Brain microvascular endothelial cell (primary cell): ENCODE results near the gene RPL27A.

Source experiments
- DNase-seq: peaks from one replicate; pipeline ENCODE4 v3.0.0-alpha.2; 2020
- H3K27ac ChIP-seq: fragments of 250-450 bp; sonication (Bioruptor Pico); 2 replicates; pipeline ENCODE4 v1.5.1; 2020; ENCODE audit warnings: mild to moderate bottlenecking, moderate library complexity
- H3K27me3 ChIP-seq: fragments of 250-450 bp; sonication (Bioruptor Pico); replicated peaks from 2 replicates; pipeline ENCODE4 v1.5.1; 2020; ENCODE audit warnings: mild to moderate bottlenecking
- H3K36me3 ChIP-seq: fragments of 250-450 bp; sonication (Bioruptor Pico); replicated peaks from 2 replicates; pipeline ENCODE4 v1.5.1; 2020; ENCODE audit warnings: mild to moderate bottlenecking
- H3K4me3 ChIP-seq: 2 replicates; pipeline ENCODE4 v1.5.1; 2011; ENCODE audit warnings: low read depth, mild to moderate bottlenecking, control low read depth, low read length, moderate library complexity
- CTCF ChIP-seq: IDR thresholded peaks from 2 replicates; pipeline ENCODE4 v1.5.1; 2011; ENCODE audit warnings: low read depth, mild to moderate bottlenecking, moderate library complexity, low read length, control low read depth, inconsistent platforms; ENCODE audit errors: missing control alignments
- in situ Hi-C: cut with HindIII; loops from 2 replicates; pipeline ENCODE4 v1.10.0; 2017; ENCODE audit warnings: low sequenced_read_pairs, low pct_ligation_motif_present

Gene RPL27A

GRCh38 chr11:8682303-8683114 lies at the start of gene RPL27A, which contains the start of gene TRIM66:
Gene RPL27A (plus strand): TSS chr11:8682792. CDS start chr11:8682814, 22 bp downstream.
Gene TRIM66 (minus strand): TSS chr11:8682665. CDS start chr11:8672274, 10,391 bp downstream.
- no peaks in the 10 kb centered on the region for H3K27me3 ChIP-seq
- TF ChIP-seq CTCF: peak; percentile 39
- H3K27ac ChIP-seq: peak within 1 kb of the TSS; percentile 93
- H3K36me3 ChIP-seq: peaks cover 41% of the 10 kb centered on the region
- H3K4me3 ChIP-seq: peak within 1 kb of the TSS; percentile 96
- DNase-seq: peak; percentile 97
- in situ Hi-C loops: no loop called here

- no peak for TF ChIP-seq CTCF
- Histone ChIP-seq H3K27me3 (no peaks in the 10 kb centered on the region), H3K36me3 (no peaks in the 10 kb centered on the region), H3K4me3 (no peak overlapping the region), H3K27ac (no peak overlapping the region)
- in situ Hi-C loops: no loop called here
- DNase-seq: no peak
Measured at GRCh38 chr11:8634498-8634897, 48.1 kb upstream of the RPL27A start.

GRCh38 chr11:8636127-8636526 lies 46.5 kb upstream of the RPL27A start:
- in situ Hi-C loops: no loop called here
- no peak overlapping the region for H3K27ac ChIP-seq
- H3K27me3 ChIP-seq: no peaks in the 10 kb centered on the region
- H3K36me3 ChIP-seq: no peaks in the 10 kb centered on the region
- H3K4me3 ChIP-seq: no peak overlapping the region
- TF ChIP-seq CTCF: no peak
- no peak for DNase-seq

GRCh38 chr11:8638300-8638699 lies 44.3 kb upstream of the RPL27A start:
- peak; percentile 6 for TF ChIP-seq CTCF

GRCh38 chr11:8639655-8640054 lies 42.9 kb upstream of the RPL27A start:
- no peak overlapping the region for H3K27ac ChIP-seq
- no peaks in the 10 kb centered on the region for H3K36me3 ChIP-seq
- TF ChIP-seq CTCF: no peak
- no peak for DNase-seq
- no peak overlapping the region for H3K4me3 ChIP-seq
- in situ Hi-C loops: no loop called here
- H3K27me3 ChIP-seq: no peaks in the 10 kb centered on the region

More at GRCh38 chr11:8638300-8638699, 44.3 kb upstream of the RPL27A start:
- Histone ChIP-seq H3K36me3 (no peaks in the 10 kb centered on the region), H3K4me3 (no peak overlapping the region), H3K27me3 (no peaks in the 10 kb centered on the region), H3K27ac (no peak overlapping the region)
- peak; percentile 13 for DNase-seq
- in situ Hi-C loops: no loop called here
